Endothelial cell (in vitro differentiated cells): ENCODE results near the gene CDH22. TPM values are rescaled to one million over a fixed set of nuclear protein-coding genes. Genes with fewer than 3 reads are reported as not detected.

Source experiments
- DNase-seq: peaks from one replicate; pipeline ENCODE4 v3.0.0; 2021; ENCODE audit warnings: low spot score
- H3K27ac Mint-ChIP-seq: one replicate; pipeline ENCODE4 v1.8.0; 2021; ENCODE audit warnings: mixed read lengths, inconsistent platforms; ENCODE audit not compliant: unreplicated experiment
- H3K27me3 Mint-ChIP-seq: one replicate; pipeline ENCODE4 v1.8.0; 2021; ENCODE audit warnings: mild to moderate bottlenecking, moderate library complexity, mixed read lengths, inconsistent platforms; ENCODE audit not compliant: unreplicated experiment
- H3K36me3 Mint-ChIP-seq: one replicate; pipeline ENCODE4 v1.8.0; 2021; ENCODE audit warnings: mild to moderate bottlenecking, low read depth, mixed read lengths, inconsistent platforms; ENCODE audit not compliant: unreplicated experiment
- H3K4me1 Mint-ChIP-seq: one replicate; pipeline ENCODE4 v1.8.0; 2021; ENCODE audit warnings: mild to moderate bottlenecking, mixed read lengths, inconsistent platforms; ENCODE audit not compliant: unreplicated experiment
- H3K4me3 Mint-ChIP-seq: one replicate; pipeline ENCODE4 v1.8.0; 2021; ENCODE audit warnings: mild to moderate bottlenecking, mixed read lengths, inconsistent platforms; ENCODE audit not compliant: unreplicated experiment
- H3K9me3 Mint-ChIP-seq: one replicate; pipeline ENCODE4 v1.8.0; 2021; ENCODE audit warnings: mixed read lengths, inconsistent platforms; ENCODE audit not compliant: unreplicated experiment
- CTCF ChIP-seq: fragments of 200-600 bp; sonication (generic); IDR thresholded peaks from one replicate; pipeline ENCODE4 v1.5.0; 2021; ENCODE audit warnings: antibody characterized with exemption; ENCODE audit not compliant: unreplicated experiment
- total RNA-seq: library from RNA; stranded (reverse); fragmentation: NEBNext Ultra II Directional; extraction: Animal tissue kit (Norgen Biotek cat#: 25700); gene quantifications from one replicate; pipeline ENCODE4 v1.2.1, GENCODE V29; 2021; ENCODE audit not compliant: unreplicated experiment

The CDH22 gene
- total RNA-seq, 1 donor from 2014 or later, result 1.3 TPM

DNA sequence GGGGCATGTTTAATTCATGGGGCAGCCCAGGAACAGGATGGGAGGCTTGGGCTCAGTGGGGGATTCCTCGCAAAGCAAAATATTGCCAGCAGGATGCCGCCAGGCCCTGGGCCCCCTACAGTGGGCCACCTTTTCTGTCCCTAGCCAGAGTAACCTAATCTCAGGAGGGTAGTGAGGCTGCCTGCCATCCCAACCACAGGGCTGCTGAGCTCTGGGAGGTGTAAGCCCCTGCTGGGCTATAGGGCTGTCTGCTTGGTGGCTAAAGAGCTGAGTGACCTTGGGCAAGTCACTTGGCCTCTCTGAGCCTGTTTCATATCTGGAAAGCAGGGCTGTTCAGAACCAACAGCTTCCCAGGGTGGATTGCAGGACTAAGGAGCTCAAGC is 35.7 kb upstream of the CDH22 start:
- H3K4me3 Mint-ChIP-seq, result no peak overlapping the region
- peaks cover 4% of the 10 kb centered on the region for H3K36me3 Mint-ChIP-seq
- H3K4me1 Mint-ChIP-seq, result peaks cover 15% of the 10 kb centered on the region
- no peak overlapping the region for H3K27ac Mint-ChIP-seq
- H3K27me3 Mint-ChIP-seq, result peaks cover 8% of the 10 kb centered on the region
- no peak for TF ChIP-seq CTCF
- DNase-seq, result no peak
- H3K9me3 Mint-ChIP-seq, result no peaks in the 10 kb centered on the region

DNA sequence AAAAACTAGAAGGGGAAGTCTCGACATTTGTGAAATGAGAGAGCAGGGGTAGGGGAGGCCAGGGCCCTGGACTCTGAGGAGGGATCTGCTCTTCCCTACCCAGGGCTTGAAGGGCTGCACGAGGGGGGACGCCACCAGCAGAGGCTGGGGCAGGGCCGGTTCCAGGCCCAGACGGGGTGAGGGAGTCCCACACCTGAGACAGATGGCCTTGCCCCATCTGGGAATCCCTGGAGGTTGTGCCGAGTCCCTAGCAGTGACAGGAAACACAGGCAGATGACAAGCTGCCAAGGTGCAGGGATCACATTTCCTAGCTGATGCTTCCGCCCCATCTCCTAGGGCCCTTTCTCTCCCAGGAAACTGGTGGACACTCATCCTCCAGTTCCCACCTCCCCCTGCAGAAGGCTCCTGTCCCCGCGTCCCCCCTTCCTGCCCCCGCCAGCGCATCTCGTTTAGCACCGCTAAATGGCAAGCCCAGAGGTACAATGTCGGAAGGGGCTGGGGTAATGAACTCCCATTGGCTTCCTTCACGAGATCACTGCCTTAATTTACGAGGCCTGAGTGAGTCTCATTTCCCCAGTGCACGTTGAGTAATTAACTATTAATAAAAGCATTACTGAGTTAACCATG is 35.2 kb upstream of the CDH22 start:
- no peak for TF ChIP-seq CTCF
- Mint-ChIP-seq H3K4me1 (peaks cover 11% of the 10 kb centered on the region), H3K27me3 (peaks cover 8% of the 10 kb centered on the region), H3K27ac (no peak overlapping the region), H3K9me3 (no peaks in the 10 kb centered on the region), H3K36me3 (peaks cover 4% of the 10 kb centered on the region), H3K4me3 (no peak overlapping the region)
- DNase-seq, result no peak

DNA sequence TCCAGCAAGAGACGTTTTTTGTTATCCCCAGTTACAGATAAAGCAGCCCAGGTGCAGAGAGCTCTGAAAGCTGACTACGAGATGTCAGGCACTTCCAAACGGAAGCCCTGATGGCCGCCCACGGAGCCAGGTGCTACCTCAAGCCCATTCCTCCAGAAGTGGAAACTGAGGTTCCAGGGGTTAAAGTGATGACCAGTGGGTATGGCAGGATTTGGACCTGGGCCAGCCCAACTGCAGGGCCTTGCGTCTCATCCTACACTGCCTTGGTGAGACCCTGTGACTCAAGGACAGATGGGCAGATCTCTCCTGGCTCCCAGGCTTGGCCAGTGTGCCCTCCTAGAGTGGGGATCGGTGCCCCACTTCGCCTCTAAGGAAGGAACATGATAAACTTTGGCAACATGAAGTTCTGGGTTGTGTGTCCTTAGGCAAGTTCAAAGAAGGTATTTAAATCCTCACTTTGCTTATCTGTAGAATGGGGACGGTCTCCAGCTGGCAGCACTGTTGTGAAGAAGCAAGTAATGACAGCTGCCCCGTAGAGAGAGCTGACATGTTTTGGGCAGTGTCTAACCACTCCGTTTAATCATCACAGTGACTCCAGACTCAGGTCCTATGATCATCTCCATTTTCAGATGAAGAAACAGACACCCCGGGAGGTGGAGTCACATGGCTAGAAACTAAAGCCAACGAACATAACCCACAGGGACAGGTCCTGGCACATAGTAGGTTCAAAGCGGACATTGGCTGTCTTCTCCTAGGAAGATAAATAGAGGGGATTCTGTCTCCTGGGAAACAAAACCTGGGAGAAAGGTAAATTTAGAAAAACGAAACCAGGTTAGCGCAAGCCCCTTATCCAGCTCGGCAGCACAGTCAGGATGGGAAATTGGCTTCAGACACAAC is 34.4 kb upstream of the CDH22 start:
- H3K27me3 Mint-ChIP-seq, result peaks cover 7% of the 10 kb centered on the region
- no peak overlapping the region for H3K4me3 Mint-ChIP-seq
- TF ChIP-seq CTCF, result no peak
- peaks cover 9% of the 10 kb centered on the region for H3K4me1 Mint-ChIP-seq
- H3K9me3 Mint-ChIP-seq, result no peaks in the 10 kb centered on the region
- no peak for DNase-seq
- no peak overlapping the region for H3K27ac Mint-ChIP-seq
- H3K36me3 Mint-ChIP-seq, result peaks cover 4% of the 10 kb centered on the region

GRCh38 chr20:46342010-46342378 is 33.7 kb upstream of the CDH22 start:
- H3K4me3 Mint-ChIP-seq, result no peak overlapping the region
- DNase-seq, result no peak
- H3K27ac Mint-ChIP-seq, result no peak overlapping the region
- no peak for TF ChIP-seq CTCF
- peaks cover 4% of the 10 kb centered on the region for H3K36me3 Mint-ChIP-seq
- no peaks in the 10 kb centered on the region for H3K9me3 Mint-ChIP-seq
- peaks cover 8% of the 10 kb centered on the region for H3K4me1 Mint-ChIP-seq
- peaks cover 5% of the 10 kb centered on the region for H3K27me3 Mint-ChIP-seq
